Skeletal muscle satellite cell (primary cell): ENCODE data around the gene LAPTM5.
A peak's percentile ranks its signal among the peaks of the same experiment; 100 is the strongest.

Experiments used
- H3K27me3 ChIP-seq: 2 replicates; pipeline ENCODE4 v1.7.0; 2013; ENCODE audit warnings: low read length; ENCODE audit not compliant: control insufficient read depth, insufficient read depth
- H3K36me3 ChIP-seq: 2 replicates; pipeline ENCODE4 v1.7.0; 2013; ENCODE audit warnings: mild to moderate bottlenecking, control low read depth, low read length; ENCODE audit not compliant: insufficient read depth
- H3K4me1 ChIP-seq: 2 replicates; pipeline ENCODE4 v1.7.0; 2013; ENCODE audit warnings: low read length; ENCODE audit not compliant: control insufficient read depth, insufficient read depth
- H3K4me2 ChIP-seq: 2 replicates; pipeline ENCODE4 v1.7.0; 2013; ENCODE audit warnings: mild to moderate bottlenecking, low read length
- H3K4me3 ChIP-seq: 2 replicates; pipeline ENCODE4 v1.7.0; 2013; ENCODE audit warnings: low read length
- H3K9ac ChIP-seq: 2 replicates; pipeline ENCODE4 v1.7.0; 2013; ENCODE audit warnings: mild to moderate bottlenecking, low read depth, low read length, moderate library complexity
- H3K9me3 ChIP-seq: replicated peaks from 2 replicates; pipeline ENCODE4 v1.7.0; 2013; ENCODE audit warnings: mild to moderate bottlenecking, control low read depth, low read length

LAPTM5 gene

DNA sequence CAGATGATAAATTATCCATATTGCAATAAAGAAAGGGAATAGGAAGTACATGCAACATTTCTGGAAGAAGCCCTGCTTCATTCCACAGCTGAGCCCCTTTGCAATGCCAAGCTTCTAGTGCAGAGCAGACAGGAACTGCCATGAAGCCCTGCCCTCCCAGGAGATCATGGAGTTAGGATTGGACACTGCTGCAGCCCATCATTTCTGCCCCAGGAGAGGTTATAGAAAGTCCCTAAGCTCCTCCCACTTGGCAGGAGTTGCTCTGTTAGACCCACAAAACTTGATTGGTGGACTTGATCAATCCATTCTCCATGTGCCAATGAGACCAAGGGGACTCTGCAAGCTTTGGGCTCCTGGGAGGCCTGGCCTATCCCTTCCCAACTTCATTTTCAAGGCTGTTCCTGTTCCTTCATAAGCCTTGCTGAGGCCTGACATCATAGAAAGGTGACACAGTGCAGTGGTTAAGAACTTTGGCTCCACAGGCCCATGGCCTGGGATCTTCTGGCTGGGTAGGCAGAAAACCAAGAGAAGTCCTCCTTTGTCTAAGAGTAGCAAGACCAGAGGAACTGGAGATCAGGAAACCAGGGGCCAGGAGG is 1.3 kb upstream of the LAPTM5 start:
- H3K27me3 ChIP-seq, result no peaks in the 10 kb centered on the region
- H3K4me2 ChIP-seq, result no peak overlapping the region
- H3K4me1 ChIP-seq, result peaks cover 52% of the 10 kb centered on the region
- no peak overlapping the region for H3K9ac ChIP-seq
- no peaks in the 10 kb centered on the region for H3K9me3 ChIP-seq
- no peaks in the 10 kb centered on the region for H3K36me3 ChIP-seq
- H3K4me3 ChIP-seq, result no peak overlapping the region

DNA sequence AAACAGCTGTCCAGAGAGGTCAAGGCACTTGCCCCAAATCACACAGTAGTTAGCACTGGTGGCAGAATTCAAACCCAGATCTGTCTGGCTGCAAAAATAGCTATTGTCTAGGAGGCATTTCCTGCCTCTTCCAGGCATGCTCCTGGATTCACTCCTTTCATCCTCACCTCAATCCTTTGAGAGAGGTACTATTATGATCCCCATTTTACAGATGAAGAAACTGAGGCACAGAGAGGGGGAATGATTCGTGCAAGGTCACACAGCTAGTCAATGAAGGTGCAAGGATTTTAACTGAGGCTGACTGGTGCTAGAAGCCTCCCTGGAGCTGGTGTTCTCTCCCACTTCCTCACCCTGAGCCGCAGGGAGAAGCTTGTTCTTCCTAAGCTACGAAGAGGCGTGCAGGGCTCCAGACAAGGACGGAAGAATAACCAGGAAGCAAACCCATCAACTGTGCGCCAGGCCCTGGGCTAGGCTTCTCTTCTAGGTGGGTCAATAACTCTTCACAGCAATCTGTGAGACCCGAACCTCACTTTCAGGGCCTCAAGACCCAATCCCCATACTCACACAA is 631 bp upstream of the LAPTM5 start:
- Histone ChIP-seq H3K9me3 (no peaks in the 10 kb centered on the region), H3K27me3 (peaks cover 4% of the 10 kb centered on the region), H3K4me2 (no peak overlapping the region), H3K4me3 (no peak overlapping the region), H3K9ac (no peak overlapping the region), H3K4me1 (peaks cover 45% of the 10 kb centered on the region), H3K36me3 (no peaks in the 10 kb centered on the region)

DNA sequence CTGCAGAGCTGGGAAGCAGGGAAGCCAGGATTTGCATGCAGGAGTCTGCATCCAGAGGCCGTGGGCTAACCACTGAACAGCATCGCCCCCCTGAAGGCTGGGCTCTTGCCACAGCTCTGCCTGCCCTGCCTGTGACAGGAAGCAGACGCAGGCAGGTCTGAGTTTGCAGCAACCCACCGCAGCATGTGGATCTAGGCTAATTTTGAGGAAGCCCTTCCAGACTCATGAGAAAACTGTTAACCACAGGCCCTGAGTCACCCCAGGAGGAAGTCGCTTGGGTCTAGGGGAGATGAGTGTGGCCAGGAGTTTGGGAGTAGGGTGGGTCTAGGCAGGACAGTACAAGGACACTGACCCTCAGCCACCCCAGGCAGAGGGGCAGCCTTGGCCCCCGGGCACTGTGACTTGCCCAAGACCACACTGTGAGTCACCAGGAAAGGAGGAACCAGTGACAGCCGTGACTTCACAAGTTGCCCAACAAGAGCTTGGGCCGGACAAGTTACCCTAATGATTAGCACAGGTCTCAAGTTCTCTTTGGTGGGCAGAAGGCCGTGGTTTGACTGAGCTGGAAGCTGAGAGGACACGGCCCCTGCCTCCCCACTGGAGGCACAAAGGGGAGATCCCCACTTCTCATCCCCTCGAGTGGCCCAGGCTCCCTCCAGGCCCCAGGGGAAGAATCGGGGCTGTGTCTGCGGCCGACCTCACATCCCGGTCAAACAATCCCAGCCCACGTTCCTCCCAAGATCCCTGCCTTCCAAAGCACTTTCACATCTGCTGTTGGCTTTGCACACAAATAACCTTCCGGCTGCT is 826 bp downstream of the LAPTM5 start:
- Histone ChIP-seq H3K4me3 (peak overlapping the region; percentile 38), H3K9me3 (no peaks in the 10 kb centered on the region), H3K4me2 (peak overlapping the region; percentile 61), H3K27me3 (peaks cover 4% of the 10 kb centered on the region), H3K36me3 (no peaks in the 10 kb centered on the region), H3K9ac (peak overlapping the region; percentile 49), H3K4me1 (peaks cover 36% of the 10 kb centered on the region)

DNA sequence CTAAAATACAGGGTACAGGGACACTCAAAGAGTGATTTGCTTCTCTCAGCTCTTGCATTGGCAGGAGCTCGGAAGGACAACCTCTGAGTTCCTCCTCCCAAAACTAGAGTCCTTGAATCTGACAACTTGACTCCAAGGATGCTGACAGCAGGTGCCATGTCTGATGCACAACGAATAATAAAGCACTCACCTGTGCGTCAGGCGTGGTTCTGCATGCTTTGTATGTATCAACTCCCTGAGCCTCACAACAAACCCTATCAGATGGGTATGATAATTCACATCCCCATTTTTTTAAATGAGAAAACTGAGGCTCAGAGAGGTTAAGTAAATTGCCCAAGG is 1.4 kb downstream of the LAPTM5 start:
- Histone ChIP-seq H3K4me2 (peak overlapping the region; percentile 61), H3K4me3 (no peak overlapping the region), H3K36me3 (no peaks in the 10 kb centered on the region), H3K4me1 (peaks cover 32% of the 10 kb centered on the region), H3K9me3 (no peaks in the 10 kb centered on the region), H3K9ac (no peak overlapping the region), H3K27me3 (peaks cover 4% of the 10 kb centered on the region)

DNA sequence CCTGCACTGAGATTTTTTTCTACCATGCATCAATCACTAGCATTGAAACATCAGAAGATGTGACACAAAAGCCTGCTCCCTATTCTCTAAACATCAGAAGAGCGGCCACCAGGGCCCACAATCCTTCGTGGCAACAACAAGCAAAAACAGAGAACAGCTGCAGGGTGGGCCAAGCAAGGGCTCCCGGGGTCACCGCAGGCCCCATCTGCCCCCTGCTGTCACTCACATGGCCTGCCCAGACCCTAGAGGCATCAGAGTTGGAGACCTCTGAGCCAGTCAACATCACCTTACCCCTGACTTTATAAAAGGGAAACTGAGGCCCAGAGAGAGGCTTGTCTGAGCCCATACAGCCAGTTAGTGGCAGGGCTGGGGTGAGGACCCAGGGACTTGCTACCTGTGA is 1.8 kb downstream of the LAPTM5 start:
- Histone ChIP-seq H3K4me3 (no peak overlapping the region), H3K9me3 (no peaks in the 10 kb centered on the region), H3K36me3 (no peaks in the 10 kb centered on the region), H3K27me3 (peaks cover 4% of the 10 kb centered on the region), H3K4me2 (no peak overlapping the region), H3K9ac (no peak overlapping the region), H3K4me1 (peaks cover 32% of the 10 kb centered on the region)

DNA sequence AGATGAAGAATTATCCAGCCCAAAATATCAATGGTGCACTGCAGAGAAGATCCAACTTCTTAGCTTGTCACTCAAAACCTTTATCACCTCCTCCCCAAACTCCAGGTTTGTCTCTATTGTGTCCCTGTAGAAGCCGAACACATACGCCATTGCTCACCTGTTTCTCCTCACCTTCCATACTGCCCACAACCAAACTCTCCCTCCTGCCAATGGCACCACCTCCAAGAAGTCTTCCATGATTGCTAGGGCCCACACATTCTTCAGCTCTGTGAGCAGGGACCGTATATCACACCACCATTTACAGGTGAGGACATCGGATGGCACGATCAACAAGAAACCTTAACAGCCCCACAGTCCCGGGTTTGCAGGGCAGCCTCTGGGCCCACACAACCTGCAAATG is 2.2 kb downstream of the LAPTM5 start:
- no peak overlapping the region for H3K4me2 ChIP-seq
- no peaks in the 10 kb centered on the region for H3K36me3 ChIP-seq
- no peaks in the 10 kb centered on the region for H3K9me3 ChIP-seq
- H3K27me3 ChIP-seq, result peaks cover 4% of the 10 kb centered on the region
- no peak overlapping the region for H3K4me3 ChIP-seq
- H3K9ac ChIP-seq, result no peak overlapping the region
- peaks cover 32% of the 10 kb centered on the region for H3K4me1 ChIP-seq

DNA sequence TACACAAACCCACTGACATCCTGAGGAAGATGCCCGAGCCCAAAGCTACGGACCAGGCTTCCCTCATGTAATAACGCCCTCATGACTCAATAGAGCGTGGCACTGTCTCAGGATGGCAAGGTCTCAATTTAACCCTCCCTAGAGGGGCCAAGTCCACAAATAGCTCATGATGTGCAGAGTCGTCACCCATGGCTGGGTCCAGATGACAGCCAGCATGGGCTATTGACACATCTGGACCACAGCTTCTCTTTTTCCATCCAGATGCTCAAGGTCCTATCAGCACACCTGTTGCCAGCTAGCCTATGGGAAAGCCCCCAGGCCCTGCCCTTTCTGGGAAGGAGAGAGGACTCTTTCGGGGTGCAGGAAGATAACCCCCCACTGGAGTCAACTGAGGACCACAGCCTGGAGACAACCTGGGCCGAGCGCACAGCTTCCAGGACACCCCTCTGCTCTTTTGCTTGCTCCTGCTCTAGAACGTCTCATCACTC is 2.8 kb downstream of the LAPTM5 start:
- no peak overlapping the region for H3K9ac ChIP-seq
- H3K36me3 ChIP-seq, result no peaks in the 10 kb centered on the region
- no peak overlapping the region for H3K4me2 ChIP-seq
- H3K27me3 ChIP-seq, result peaks cover 4% of the 10 kb centered on the region
- H3K4me1 ChIP-seq, result peaks cover 27% of the 10 kb centered on the region
- H3K9me3 ChIP-seq, result no peaks in the 10 kb centered on the region
- no peak overlapping the region for H3K4me3 ChIP-seq

DNA sequence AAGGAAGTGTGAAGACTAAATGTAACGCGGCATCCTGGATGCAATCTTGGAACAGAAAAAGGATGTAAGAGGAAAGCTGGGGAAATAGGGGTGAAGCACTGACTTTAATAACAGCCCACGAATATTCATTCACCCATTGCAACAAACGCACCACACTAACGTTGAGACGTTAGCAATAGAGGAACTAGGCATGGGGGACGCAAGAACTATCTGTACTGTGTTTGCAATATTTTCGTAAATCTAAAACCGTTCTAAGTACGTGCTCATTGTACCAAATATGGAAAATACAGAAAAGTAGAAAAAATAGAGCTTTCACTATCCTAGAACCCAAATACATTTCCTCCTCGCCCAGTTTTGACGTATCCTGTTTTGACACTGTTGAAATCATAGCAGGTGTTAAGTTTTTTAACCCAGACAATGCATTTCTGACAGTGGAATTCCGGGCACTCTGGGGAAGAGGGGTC is 3.9 kb downstream of the LAPTM5 start:
- no peak overlapping the region for H3K9ac ChIP-seq

DNA sequence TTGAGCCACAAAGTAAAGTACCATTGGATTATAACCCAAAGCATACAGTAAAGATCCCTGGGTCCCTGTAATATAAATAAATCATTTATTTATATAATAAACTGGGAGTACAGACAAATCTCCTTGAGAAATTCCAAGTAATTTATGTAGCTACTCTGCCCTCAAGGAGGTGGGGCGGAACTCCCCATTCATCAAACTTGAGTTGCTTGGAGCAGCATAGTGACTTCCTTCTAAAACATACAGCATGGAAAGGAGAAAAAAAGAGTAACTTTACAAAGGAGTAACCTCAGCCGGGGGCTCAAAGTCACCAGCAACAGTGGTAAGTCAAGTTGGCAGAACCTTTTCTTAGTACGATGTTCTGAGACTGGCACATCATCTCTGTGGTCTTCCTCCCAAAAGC is 4.5 kb downstream of the LAPTM5 start:
- H3K9me3 ChIP-seq, result no peaks in the 10 kb centered on the region
- no peaks in the 10 kb centered on the region for H3K36me3 ChIP-seq
- H3K27me3 ChIP-seq, result peaks cover 4% of the 10 kb centered on the region
- H3K9ac ChIP-seq, result no peak overlapping the region
- no peak overlapping the region for H3K4me3 ChIP-seq
- peaks cover 27% of the 10 kb centered on the region for H3K4me1 ChIP-seq
- H3K4me2 ChIP-seq, result no peak overlapping the region

More for the DNA sequence above, 3.9 kb downstream of the LAPTM5 start:
- no peak overlapping the region for H3K4me2 ChIP-seq
- no peak overlapping the region for H3K4me3 ChIP-seq
- H3K4me1 ChIP-seq, result peaks cover 27% of the 10 kb centered on the region
- H3K36me3 ChIP-seq, result no peaks in the 10 kb centered on the region
- H3K9me3 ChIP-seq, result no peaks in the 10 kb centered on the region
- H3K27me3 ChIP-seq, result peaks cover 4% of the 10 kb centered on the region

DNA sequence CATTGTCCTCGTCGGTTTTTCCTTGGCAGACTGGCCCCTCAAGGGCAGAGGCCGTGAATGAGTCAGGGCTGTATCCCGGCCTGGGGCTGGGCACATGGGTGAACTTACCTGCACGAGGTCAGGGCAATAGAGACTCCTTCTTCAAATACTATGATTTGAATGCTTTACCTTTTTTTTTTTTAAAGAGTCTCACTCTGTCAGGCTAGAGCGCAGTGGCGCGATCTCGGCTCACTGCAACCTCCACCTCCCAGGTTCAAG is 5.0 kb downstream of the LAPTM5 start:
- peaks cover 23% of the 10 kb centered on the region for H3K4me1 ChIP-seq
- H3K4me2 ChIP-seq, result no peak overlapping the region
- no peak overlapping the region for H3K9ac ChIP-seq
- H3K27me3 ChIP-seq, result peaks cover 4% of the 10 kb centered on the region
- no peaks in the 10 kb centered on the region for H3K9me3 ChIP-seq
- no peaks in the 10 kb centered on the region for H3K36me3 ChIP-seq
- no peak overlapping the region for H3K4me3 ChIP-seq

DNA sequence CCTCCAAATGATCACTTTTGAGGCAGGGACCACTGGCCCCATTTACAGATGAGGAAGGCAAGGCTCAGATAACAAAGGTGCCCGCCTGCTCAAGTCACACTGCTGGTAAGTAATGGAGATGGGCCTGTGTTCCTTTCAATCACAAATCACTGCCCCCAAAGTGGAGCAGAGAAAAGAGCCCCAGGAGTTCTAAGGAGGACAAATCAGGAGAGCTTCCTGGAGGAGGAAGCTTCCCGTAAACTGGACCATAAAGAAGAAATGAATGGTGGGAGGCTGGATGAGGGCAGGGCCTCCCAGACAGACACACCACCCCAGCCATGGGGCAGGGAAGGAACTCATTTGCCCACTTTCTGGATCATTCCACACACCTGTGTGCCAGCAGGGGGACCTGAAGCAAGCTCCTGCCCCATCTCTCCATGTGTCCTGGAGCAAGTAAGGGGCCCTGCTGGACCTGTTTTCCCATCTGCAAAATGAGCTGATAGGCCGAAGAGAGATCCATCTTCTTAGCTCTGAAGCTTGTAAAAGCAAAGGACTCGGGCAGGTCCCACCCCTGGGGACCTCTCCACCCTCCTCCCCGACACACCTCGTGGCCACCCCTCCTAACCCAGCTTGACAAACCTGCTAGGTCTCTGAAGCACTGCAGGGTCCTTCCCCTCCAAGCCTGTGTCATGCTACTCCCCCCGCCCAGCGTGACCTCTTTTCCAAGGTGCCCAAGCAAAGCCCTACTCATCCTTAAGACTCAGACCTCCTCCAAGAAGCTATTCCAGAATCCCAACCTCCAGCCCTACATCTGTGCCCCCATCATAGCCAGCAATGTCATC is 5.5 kb downstream of the LAPTM5 start:
- Histone ChIP-seq H3K4me1 (peaks cover 18% of the 10 kb centered on the region), H3K4me3 (no peak overlapping the region), H3K9ac (no peak overlapping the region), H3K4me2 (no peak overlapping the region), H3K36me3 (no peaks in the 10 kb centered on the region), H3K9me3 (no peaks in the 10 kb centered on the region), H3K27me3 (peaks cover 4% of the 10 kb centered on the region)
